Endodermal cell (in vitro differentiated cells): ENCODE measurements around the gene ABCB9. TPM values are rescaled to one million over a fixed set of nuclear protein-coding genes. Genes with fewer than 3 reads are reported as not detected.
A peak's percentile ranks its signal among the peaks of the same experiment; 100 is the strongest.

Experiments
- DNase-seq: peaks from one replicate; pipeline ENCODE4 v3.0.0-alpha.2; 2017
- H3K27ac ChIP-seq: 2 replicates; pipeline ENCODE4 v1.5.1; 2013; ENCODE audit warnings: mild to moderate bottlenecking, low read depth, low read length, moderate library complexity
- H3K27me3 ChIP-seq: 2 replicates; pipeline ENCODE4 v1.6.1; 2013; ENCODE audit warnings: mild to moderate bottlenecking, low read length, moderate library complexity; ENCODE audit not compliant: insufficient read depth, control insufficient read depth, poor library complexity, severe bottlenecking
- H3K36me3 ChIP-seq: 2 replicates; pipeline ENCODE4 v1.7.0; 2013; ENCODE audit warnings: mild to moderate bottlenecking, low read length, moderate library complexity; ENCODE audit not compliant: control insufficient read depth, insufficient read depth
- H3K4me1 ChIP-seq: one replicate; pipeline ENCODE4 v1.7.0; 2013; ENCODE audit warnings: low read length; ENCODE audit not compliant: control insufficient read depth, insufficient read depth
- H3K4me3 ChIP-seq: 2 replicates; pipeline ENCODE4 v1.5.1; 2013; ENCODE audit warnings: mild to moderate bottlenecking, low read length, moderate library complexity
- H3K9ac ChIP-seq: 2 replicates; pipeline ENCODE4 v1.6.1; 2013; ENCODE audit warnings: mild to moderate bottlenecking, low read length, moderate library complexity; ENCODE audit not compliant: poor library complexity, severe bottlenecking; ENCODE audit errors: extremely low read depth
- H3K9me3 ChIP-seq: 2 replicates; pipeline ENCODE4 v1.6.1; 2013; ENCODE audit warnings: mild to moderate bottlenecking, low read length, moderate library complexity; ENCODE audit not compliant: control insufficient read depth
- H3K27ac Mint-ChIP-seq: 2 replicates; pipeline ENCODE4 v1.8.0; 2020; ENCODE audit warnings: mixed read lengths
- H3K27me3 Mint-ChIP-seq: 2 replicates; pipeline ENCODE4 v1.8.0; 2021; ENCODE audit warnings: mild to moderate bottlenecking, mixed read lengths; ENCODE audit not compliant: insufficient read depth
- H3K36me3 Mint-ChIP-seq: 2 replicates; pipeline ENCODE4 v1.8.0; 2020; ENCODE audit warnings: low read depth, mixed read lengths
- H3K4me1 Mint-ChIP-seq: 2 replicates; pipeline ENCODE4 v1.8.0; 2020; ENCODE audit warnings: mixed read lengths
- H3K4me3 Mint-ChIP-seq: 2 replicates; pipeline ENCODE4 v1.8.0; 2020; ENCODE audit warnings: mild to moderate bottlenecking, moderate library complexity, mixed read lengths
- H3K9me3 Mint-ChIP-seq: 2 replicates; pipeline ENCODE4 v1.8.0; 2020; ENCODE audit warnings: mild to moderate bottlenecking, mixed read lengths
- CTCF ChIP-seq: fragments of 200-600 bp; sonication (generic); conservative IDR thresholded peaks from 2 replicates; pipeline ENCODE4 v1.5.0; 2021; ENCODE audit warnings: antibody characterized with exemption, mild to moderate bottlenecking
- WGBS, 2 experiments: methylation state at CpG; one replicate each; pipeline versions ENCODE4 v1.1.5 to v1.1.7; 2013; ENCODE audit warnings: missing lambda C conversion rate in 2 of 2, mixed read lengths in 1 of 2; ENCODE audit not compliant: insufficient coverage in 1 of 2, insufficient read length in 1 of 2; 5-methylcytosine and 5-hydroxymethylcytosine counted together
- total RNA-seq, 2 donors: library from RNA; stranded (reverse); fragmentation: NEBNext Ultra II Directional in 1 of 2; extraction: Animal tissue kit (Norgen Biotek cat#: 25700) in 1 of 2; gene quantifications; 2 replicates in 1 of 2; 3 replicates in 1 of 2; pipeline ENCODE4 v1.2.1, GENCODE V29; 2021

Gene ABCB9
- total RNA-seq, 2 donors from 2014 or later: 5.4 to 6.0 TPM

GRCh38 chr12:122965321-122965751 lies 927 bp downstream of the ABCB9 start:
- Mint-ChIP-seq H3K27me3 (peaks cover 11% of the 10 kb centered on the region), H3K36me3 (no peaks in the 10 kb centered on the region), H3K9me3 (no peaks in the 10 kb centered on the region), H3K27ac (no peak overlapping the region), H3K4me1 (no peaks in the 10 kb centered on the region), H3K4me3 (peak overlapping the region; percentile 58)
- peaks cover 3% of the 10 kb centered on the region for H3K4me1 ChIP-seq
- no peak for TF ChIP-seq CTCF
- 53 to 60% methylated on average over 7 to 12 of the region's 12 CpGs for WGBS, 2 experiments
- no peak overlapping the region for H3K9ac ChIP-seq
- peak overlapping the region; percentile 81 for H3K4me3 ChIP-seq
- no peak overlapping the region for H3K27ac ChIP-seq
- H3K27me3 ChIP-seq: no peaks in the 10 kb centered on the region
- H3K36me3 ChIP-seq: no peaks in the 10 kb centered on the region
- DNase-seq: peak; percentile 64
- no peaks in the 10 kb centered on the region for H3K9me3 ChIP-seq

GRCh38 chr12:122964439-122965257 lies 1.6 kb downstream of the ABCB9 start:
- Histone ChIP-seq H3K27ac (no peak overlapping the region), H3K4me1 (peaks cover 3% of the 10 kb centered on the region), H3K27me3 (no peaks in the 10 kb centered on the region), H3K4me3 (no peak overlapping the region), H3K9me3 (no peaks in the 10 kb centered on the region), H3K36me3 (no peaks in the 10 kb centered on the region), H3K9ac (no peak overlapping the region)
- TF ChIP-seq CTCF: no peak
- DNase-seq: peak; percentile 57
- H3K27me3 Mint-ChIP-seq: peaks cover 11% of the 10 kb centered on the region
- H3K9me3 Mint-ChIP-seq: no peaks in the 10 kb centered on the region
- no peaks in the 10 kb centered on the region for H3K4me1 Mint-ChIP-seq
- H3K36me3 Mint-ChIP-seq: no peaks in the 10 kb centered on the region
- 91 to 94% methylated on average over 14 to 19 of the region's 19 CpGs for WGBS, 2 experiments
- H3K4me3 Mint-ChIP-seq: no peak overlapping the region
- no peak overlapping the region for H3K27ac Mint-ChIP-seq

- Histone ChIP-seq H3K27ac (no peak overlapping the region), H3K9ac (no peak overlapping the region), H3K36me3 (no peaks in the 10 kb centered on the region), H3K27me3 (no peaks in the 10 kb centered on the region), H3K9me3 (no peaks in the 10 kb centered on the region), H3K4me3 (no peak overlapping the region), H3K4me1 (peaks cover 3% of the 10 kb centered on the region)
- Mint-ChIP-seq H3K36me3 (peaks cover 2% of the 10 kb centered on the region), H3K4me3 (no peak overlapping the region), H3K27ac (no peak overlapping the region), H3K9me3 (no peaks in the 10 kb centered on the region), H3K4me1 (no peaks in the 10 kb centered on the region), H3K27me3 (peaks cover 11% of the 10 kb centered on the region)
- peak; percentile 45 for DNase-seq
- 85 to 90% methylated on average over 2 to 8 of the region's 8 CpGs for WGBS, 2 experiments
- no peak for TF ChIP-seq CTCF
Measured at GRCh38 chr12:122963941-122964265, 2.4 kb downstream of the ABCB9 start.
